Eye (tissue), 1 donor: ENCODE data around the gene MAP3K20.
A peak's percentile ranks its signal among the peaks of the same experiment; 100 is the strongest.
"Not testable (repeated sequence)": the region's sequence is repeated elsewhere in the genome, so short reads cannot be mapped to it uniquely, and the experiment has no call there.

Source experiments
- DNase-seq: peaks from one replicate; pipeline ENCODE4 v3.0.0-alpha.2; 2015

The MAP3K20 gene

GRCh38 chr2:173075781-173076580, at the start of gene MAP3K20:
Gene MAP3K20, plus strand, starts transcription at chr2:173075846. Its CDS starts 15,186 bp downstream, at chr2:173091032.
- DNase-seq = peak; percentile 88

DNA sequence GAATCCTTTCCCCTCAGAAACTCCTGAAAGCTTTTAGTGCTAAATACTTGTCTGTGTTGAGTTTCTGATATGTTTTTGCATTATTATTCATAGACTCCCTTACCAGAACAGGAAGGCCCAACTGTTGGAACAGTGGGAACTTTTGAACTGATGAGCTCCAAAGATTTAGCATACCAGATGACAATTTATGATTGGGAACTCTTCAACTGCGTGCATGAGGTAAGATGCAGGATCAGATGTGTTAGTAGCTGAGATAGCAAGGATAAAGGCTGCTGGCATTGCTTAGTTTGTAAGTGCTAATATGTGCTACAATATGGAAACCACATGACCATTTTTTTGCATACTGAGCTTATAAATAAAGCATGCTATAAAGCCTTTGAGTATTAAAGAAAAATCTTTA, 49.2 kb upstream of the MAP3K20 start:
- no peak for DNase-seq

- peak; percentile 97 for DNase-seq
These were observed 48.2 kb upstream of the MAP3K20 start for GRCh38 chr2:173027181-173028128.

- DNase-seq = no peak
These were observed 47.5 kb upstream of the MAP3K20 start for GRCh38 chr2:173028141-173028540.

DNA sequence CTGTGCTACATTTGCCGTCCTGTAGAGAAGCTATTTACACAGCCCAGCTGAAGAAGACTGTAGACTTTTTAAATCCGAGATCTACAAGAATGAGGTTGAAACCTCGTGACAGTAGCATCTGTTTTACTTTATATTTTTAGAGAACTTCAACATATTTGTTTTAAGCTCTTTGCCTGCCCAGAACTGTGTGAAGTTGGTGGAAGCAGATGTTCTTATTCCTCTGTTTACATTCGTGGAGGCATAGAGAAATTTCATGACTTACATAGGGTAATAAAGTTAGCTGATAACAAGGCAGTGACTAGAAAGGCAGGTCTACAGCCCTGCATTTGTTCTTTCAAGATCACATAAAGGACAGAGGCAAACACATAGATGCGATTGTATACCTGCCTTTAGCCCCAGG, 47.0 kb upstream of the MAP3K20 start:
- DNase-seq = peak; percentile 37

GRCh38 chr2:173030561-173031490, 44.8 kb upstream of the MAP3K20 start:
- no peak for DNase-seq

DNA sequence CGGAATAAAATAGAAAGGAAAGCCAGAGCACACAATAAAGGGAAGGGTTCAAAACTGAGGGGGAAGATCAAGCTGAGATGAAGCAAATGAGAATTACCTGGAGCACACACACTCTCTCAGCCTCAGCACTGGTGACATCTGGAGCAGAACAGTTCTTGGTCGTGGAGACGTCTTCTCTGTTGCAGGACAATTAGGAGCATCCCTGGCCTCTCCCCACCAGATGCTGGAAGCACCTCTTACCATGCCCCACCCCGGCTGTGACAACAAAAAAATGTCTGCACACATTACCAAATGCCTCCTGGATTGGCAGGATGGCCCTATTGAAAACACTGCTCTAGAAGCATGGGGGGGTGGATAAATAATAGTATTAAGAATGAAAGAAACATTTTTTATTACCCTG, 43.6 kb upstream of the MAP3K20 start:
- no peak for DNase-seq

DNA sequence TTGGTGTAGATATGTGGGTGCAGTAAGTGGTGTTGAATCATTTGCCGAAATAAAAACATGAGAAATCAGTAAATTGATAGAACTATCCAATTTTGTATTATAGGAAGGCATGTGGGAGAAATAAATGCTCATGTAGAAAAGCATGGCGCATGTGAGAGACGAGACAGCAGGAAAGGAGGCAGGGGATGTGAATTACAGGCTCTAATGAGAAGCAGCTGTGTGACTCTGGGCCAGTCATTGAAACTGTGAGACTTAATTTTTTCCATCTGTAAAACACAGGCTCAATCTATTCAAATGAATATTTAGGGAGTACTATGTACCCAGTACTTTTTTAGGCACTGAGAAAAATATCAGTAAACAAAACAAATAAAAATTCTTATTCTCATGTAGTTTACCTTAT, 42.6 kb upstream of the MAP3K20 start:
- no peak for DNase-seq

DNA sequence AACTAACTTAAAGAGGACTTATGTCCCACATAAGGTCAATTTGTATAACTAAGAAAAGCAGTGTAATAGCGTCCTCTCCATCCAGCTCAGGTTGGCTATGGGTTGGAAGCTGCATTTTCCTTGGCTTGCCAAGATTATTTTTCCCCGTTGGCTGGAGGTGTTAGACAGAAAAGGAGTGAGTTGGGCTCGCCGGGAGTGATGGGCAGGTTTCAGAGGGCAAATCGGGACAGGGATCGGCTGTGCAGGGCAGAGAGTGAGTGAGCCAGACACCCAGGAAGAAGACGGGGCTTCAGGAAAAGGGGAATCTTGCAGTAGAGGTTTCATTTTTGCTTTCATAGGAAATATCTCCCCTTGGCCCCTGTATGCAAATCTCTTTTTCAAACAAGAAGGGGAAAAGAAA, 41.5 kb upstream of the MAP3K20 start:
- no peak for DNase-seq

DNA sequence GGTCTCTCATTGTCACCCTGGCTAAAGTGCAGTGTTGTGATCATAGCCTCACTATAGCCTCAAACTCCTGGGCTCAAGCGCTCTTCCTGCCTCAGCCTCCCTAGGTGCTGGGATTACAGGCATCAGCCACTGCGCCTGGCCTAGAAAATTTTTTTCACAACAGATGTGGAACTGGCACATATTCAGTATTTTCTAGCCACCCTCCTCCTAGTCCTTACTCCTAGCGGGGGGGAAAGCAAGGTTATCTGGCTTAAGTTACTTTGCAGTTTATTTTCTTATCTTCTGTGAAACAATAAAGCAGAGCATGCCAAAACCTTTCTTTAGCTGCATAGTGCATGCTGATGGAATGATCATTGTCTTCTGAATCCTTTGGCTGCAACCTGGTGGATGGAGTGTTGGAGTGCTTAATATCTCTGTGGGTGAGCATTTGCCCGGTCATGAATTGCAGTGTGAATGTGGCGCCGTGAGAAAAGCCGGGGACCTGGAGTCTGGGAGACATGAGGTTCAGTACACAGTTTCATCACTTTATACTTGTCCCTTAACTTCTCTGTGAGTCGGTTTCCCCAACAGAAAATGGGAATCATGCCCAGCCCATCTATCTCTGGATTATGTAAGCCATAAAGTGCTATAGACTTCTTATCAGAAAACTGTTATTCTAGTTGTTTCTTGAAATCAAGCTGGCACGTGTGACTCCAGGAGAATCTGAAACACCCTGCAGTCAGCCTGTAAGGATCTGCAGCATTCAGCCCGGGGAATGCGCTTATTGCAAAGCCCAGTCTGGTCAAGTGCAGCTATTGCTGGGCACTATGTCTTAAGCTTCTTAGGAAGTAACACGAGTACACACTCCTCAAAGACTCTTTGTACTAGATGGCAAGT, 38.2 kb upstream of the MAP3K20 start:
- DNase-seq = no peak

DNA sequence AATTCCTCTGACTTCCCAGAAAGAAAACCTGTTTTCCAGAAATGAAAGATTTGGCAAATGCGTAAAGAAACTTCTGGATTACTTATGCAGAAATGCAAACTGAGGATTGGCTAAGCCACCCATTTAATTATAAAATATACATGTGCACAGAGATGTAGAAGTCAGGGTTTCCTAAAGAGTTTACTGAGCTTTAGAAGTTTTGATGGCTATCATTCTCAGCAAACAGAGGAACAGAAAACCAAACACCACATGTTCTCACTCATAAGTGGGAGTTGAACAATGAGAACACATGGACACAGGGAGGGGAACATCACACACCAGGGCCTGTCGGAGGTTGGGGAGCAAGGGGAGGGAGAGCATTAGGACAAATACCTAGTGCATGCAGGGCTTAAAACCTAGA, 37.4 kb upstream of the MAP3K20 start:
- not testable (repeated sequence) for DNase-seq

DNA sequence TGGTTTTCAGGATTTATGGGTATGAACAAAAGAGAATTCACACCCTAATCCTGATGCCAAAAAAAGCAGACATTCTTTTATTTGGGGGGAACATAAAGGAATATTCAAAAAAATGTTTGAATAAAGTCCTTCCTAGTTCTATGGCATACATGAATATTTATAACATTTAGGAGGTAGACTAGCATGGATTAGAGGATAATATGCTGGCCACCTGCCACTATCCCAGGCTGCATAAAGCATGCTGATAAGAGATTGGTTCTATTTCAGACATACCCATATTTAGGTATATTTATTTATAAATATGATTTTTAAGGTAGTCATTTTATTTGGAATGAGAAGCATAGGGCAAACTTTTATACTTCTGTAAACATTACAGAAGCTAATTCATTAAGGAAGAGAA, 34.9 kb upstream of the MAP3K20 start:
- DNase-seq = no peak

DNA sequence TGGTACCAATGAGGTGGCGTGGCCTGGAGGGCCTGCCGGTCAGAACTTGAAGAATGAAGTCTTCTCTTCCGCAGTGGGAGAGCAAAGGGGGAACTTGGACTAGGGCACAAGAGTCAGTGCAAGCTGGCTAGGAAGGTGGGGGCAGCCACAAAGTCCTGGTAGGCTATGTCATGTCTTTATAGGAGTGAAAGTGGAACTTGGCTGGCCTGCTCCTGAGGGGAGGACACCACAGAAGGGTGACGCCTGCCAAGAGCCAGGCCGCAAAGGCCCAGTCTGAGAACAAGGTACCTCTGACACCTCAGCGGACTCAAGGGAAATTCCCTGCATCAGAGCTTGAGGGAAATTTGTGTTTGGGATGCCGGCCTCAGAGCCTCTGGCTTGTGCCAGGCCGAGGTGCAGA, 32.2 kb upstream of the MAP3K20 start:
- DNase-seq = no peak

GRCh38 chr2:173043897-173044519, 31.6 kb upstream of the MAP3K20 start:
- no peak for DNase-seq

DNA sequence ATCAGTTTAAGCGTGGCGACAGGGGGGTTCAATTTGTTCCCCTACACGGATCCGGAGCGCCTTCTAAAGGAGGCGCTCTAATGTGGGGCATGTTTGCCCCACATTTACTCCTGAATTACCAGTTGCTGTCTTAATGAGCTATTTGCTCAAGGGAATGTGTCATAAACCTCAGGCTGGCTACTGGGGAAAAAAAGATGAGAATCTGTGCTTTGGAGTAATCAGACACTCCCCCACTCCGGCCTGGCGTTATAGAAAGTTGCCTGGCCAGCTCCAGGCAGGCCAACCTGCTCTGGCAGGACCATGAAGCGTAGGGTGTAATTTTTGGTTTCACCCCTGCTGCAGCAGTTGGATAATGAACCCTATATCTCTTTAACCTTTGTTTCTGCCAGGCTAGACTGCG, 31.0 kb upstream of the MAP3K20 start:
- no peak for DNase-seq

- no peak for DNase-seq
These were observed 30.5 kb upstream of the MAP3K20 start for GRCh38 chr2:173045181-173045580.

DNA sequence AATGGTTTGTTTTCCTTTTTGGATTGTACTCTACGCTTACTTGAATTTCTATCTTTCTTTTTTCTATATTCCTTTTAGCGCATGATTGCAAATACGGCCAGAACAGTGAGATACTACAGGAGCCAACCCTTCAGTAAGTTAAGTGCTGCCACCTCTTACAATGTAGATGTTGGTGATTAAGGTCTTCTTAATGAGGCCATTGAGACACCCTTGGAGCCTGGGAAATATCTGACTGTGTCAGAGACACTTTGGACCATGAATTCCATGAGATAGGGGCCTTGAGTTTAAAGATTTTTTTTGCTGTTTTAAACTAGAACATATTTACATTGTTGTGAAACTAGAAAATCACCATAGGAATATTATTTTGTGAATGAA, 27.1 kb upstream of the MAP3K20 start:
- DNase-seq = no peak

GRCh38 chr2:173048897-173049661, 26.6 kb upstream of the MAP3K20 start:
- peak; percentile 28 for DNase-seq

DNA sequence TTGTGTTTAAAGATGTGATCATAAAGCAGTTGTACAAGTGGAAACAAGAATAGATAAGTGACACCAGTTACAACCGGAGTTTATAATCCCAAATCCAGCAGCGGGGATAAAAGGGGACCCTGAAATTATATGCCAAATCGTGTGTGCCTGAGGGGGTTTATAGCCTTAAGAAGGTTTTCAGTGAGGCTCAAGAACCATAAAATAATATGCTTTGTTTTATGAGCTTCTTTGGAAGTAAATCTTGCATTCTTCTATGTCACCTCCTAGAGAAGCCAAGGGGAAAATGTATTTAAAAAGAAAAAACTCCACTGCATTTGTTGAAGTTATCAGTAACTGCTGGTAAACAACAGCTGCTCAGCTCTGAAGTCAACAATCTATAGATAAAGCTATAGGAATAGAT, 25.8 kb upstream of the MAP3K20 start:
- no peak for DNase-seq

DNA sequence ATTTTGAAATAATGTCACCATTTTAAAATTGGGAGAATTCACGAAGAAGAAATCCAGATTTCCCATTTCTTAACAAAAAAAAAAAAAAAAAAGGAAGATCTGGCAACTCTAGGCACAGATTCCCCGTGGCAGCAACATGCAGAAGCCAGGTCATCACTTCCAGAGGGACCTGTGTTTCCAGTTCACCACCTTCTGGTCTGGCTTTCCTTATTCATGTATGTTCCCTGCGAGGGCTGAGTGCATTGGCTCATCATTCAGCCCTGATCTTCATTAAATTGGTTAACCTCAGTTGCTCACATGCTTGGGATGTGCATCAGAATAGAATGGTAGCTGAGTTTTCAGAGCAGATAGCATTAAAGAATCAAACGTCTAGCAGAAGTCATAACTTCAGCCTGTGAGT, 25.0 kb upstream of the MAP3K20 start:
- DNase-seq = no peak
